Thyroid gland (tissue), 4 donors: ENCODE results near the gene INSC.

Experiments
- CTCF ChIP-seq, 6 experiments: fragments of 200-600 bp in 3 of 6; fragments of 450-650 bp in 3 of 6; sonication (generic) in 3 of 6; IDR thresholded peaks; one replicate each; pipeline ENCODE4 v1.5.1; 2016 to 2019; ENCODE audit warnings: antibody characterized with exemption in 6 of 6, mild to moderate bottlenecking in 2 of 6, inconsistent platforms in 1 of 6, moderate library complexity in 1 of 6
- POLR2A ChIP-seq, 2 donors: fragments of 450-650 bp; IDR thresholded peaks; one replicate each; pipeline ENCODE4 v1.6.1; 2017; ENCODE audit warnings: antibody characterized with exemption in 2 of 2, mild to moderate bottlenecking in 2 of 2, moderate library complexity in 1 of 2

- no peak for TF ChIP-seq POLR2A (IDR thresholded peaks at IDR 0.05)
- no peak for TF ChIP-seq CTCF (IDR thresholded peaks at IDR 0.05)
These were observed 64.4 kb downstream of the INSC start for GRCh38 chr11:15179167-15179566.
